ENCODE data around the gene THEMIS.

THEMIS gene

GRCh38 chr6:127858727-127859391, 42.0 kb downstream of the THEMIS start:
- no peak for DNase-seq

- DNase-seq = no peak
These were observed 43.7 kb downstream of the THEMIS start for GRCh38 chr6:127857051-127857637.

- DNase-seq = no peak
These were observed 45.2 kb downstream of the THEMIS start for GRCh38 chr6:127855542-127856159.

- no peak for DNase-seq
These were observed 46.8 kb downstream of the THEMIS start for GRCh38 chr6:127854009-127854408.

GRCh38 chr6:127851197-127851596, 49.7 kb downstream of the THEMIS start:
- DNase-seq = no peak

GRCh38 chr6:127845242-127845641, 55.6 kb downstream of the THEMIS start:
- DNase-seq = no peak

GRCh38 chr6:127844529-127844928, 56.3 kb downstream of the THEMIS start:
- no peak for DNase-seq

- no peak for DNase-seq
These were observed 57.3 kb downstream of the THEMIS start for GRCh38 chr6:127843582-127843981.

GRCh38 chr6:127842562-127842961, 58.3 kb downstream of the THEMIS start:
- no peak for DNase-seq

GRCh38 chr6:127841811-127842210, 59.0 kb downstream of the THEMIS start:
- DNase-seq = no peak

- DNase-seq = no peak
These were observed 66.7 kb downstream of the THEMIS start for GRCh38 chr6:127834136-127834535.

GRCh38 chr6:127833336-127833735, 67.5 kb downstream of the THEMIS start:
- no peak for DNase-seq

GRCh38 chr6:127832381-127832780, 68.5 kb downstream of the THEMIS start:
- no peak for DNase-seq

- no peak for DNase-seq
These were observed 76.8 kb downstream of the THEMIS start for GRCh38 chr6:127824061-127824460.

GRCh38 chr6:127821431-127821830, 79.4 kb downstream of the THEMIS start:
- no peak for DNase-seq

- DNase-seq = no peak
These were observed 82.7 kb downstream of the THEMIS start for GRCh38 chr6:127818149-127818548.

- no peak for DNase-seq
These were observed 84.2 kb downstream of the THEMIS start for GRCh38 chr6:127816643-127817042.

GRCh38 chr6:127813699-127814027, 87.2 kb downstream of the THEMIS start:
- DNase-seq = no peak

- no peak for DNase-seq
These were observed 87.7 kb downstream of the THEMIS start for GRCh38 chr6:127812985-127813698.

GRCh38 chr6:127811900-127812570, 88.8 kb downstream of the THEMIS start:
- peak; percentile 46 for DNase-seq

GRCh38 chr6:127807806-127808517, 92.9 kb downstream of the THEMIS start:
- no peak for DNase-seq

- DNase-seq = no peak
These were observed 104.1 kb downstream of the THEMIS start for GRCh38 chr6:127796713-127797112.

GRCh38 chr6:127794405-127794804, 106.5 kb downstream of the THEMIS start:
- DNase-seq = no peak
